ENCODE measurements around the gene EOLA2. TPM values are rescaled to one million over a fixed set of nuclear protein-coding genes. Genes with fewer than 3 reads are reported as not detected.
"Not testable (repeated sequence)": the region's sequence is repeated elsewhere in the genome, so short reads cannot be mapped to it uniquely, and the experiment has no call there.

Gene EOLA2
- total and polyA plus RNA-seq, 2 donors (not counting 3 experiments of a cell fraction or from before 2014, with no cell fraction given), result 24.3 to 33.0 TPM

- H3K79me2 ChIP-seq (ENCODE audit: control insufficient read depth, insufficient read depth, low read length); dilution Hi-C loops (cut with MboI; ENCODE audit: extremely low pct_ligation_motif_present, low sequenced_read_pairs); intact Hi-C loops (cut with micrococcal nuclease); H3K9me1 ChIP-seq (replicated peaks; ENCODE audit: control insufficient read depth, extremely low read depth, insufficient read depth, low read length); H3K4me2 ChIP-seq (ENCODE audit: insufficient read depth, low read length); H3K36me3 ChIP-seq (ENCODE audit: control insufficient read depth in 2 of 2, extremely low read depth in 1 of 2, insufficient read depth in 2 of 2, low read length in 2 of 2); H3K4me1 ChIP-seq (ENCODE audit: control insufficient read depth, extremely low read depth, insufficient read depth, low read length); H3K9me3 ChIP-seq (replicated peaks; ENCODE audit: control insufficient read depth, insufficient read depth, low read length); POLR2A ChIA-PET; DNase-seq (ENCODE audit: low read depth, low spot score); BruUV-seq (replicated peaks); H3K27me3 ChIP-seq (ENCODE audit: control insufficient read depth in 2 of 2, insufficient read depth in 2 of 2, low read length in 2 of 2); H3K9ac ChIP-seq (replicated peaks; ENCODE audit: extremely low read depth, insufficient read depth, low read length); H3K4me3 ChIP-seq (replicated peaks in 1 of 3; ENCODE audit: insufficient read depth in 1 of 3, low read depth in 1 of 3, low read length in 3 of 3); CTCF ChIA-PET; H4K20me1 ChIP-seq (replicated peaks; ENCODE audit: control insufficient read depth, extremely low read depth, insufficient read depth, low read length); H3K27ac ChIP-seq (ENCODE audit: insufficient read depth, low read depth, low read length); H2AFZ ChIP-seq (ENCODE audit: low read depth, low read length): not testable (repeated sequence)
- FAIRE-seq, result peak; percentile 48
Measured at GRCh38 chrX:149945087-149945670, 6.9 kb upstream of the EOLA2 start.

GRCh38 chrX:149940674-149941024 lies 2.4 kb upstream of the EOLA2 start:
- dilution Hi-C loops (cut with MboI; ENCODE audit: extremely low pct_ligation_motif_present, low sequenced_read_pairs); BruUV-seq (replicated peaks); H3K79me2 ChIP-seq (ENCODE audit: control insufficient read depth, insufficient read depth, low read length); H4K20me1 ChIP-seq (replicated peaks; ENCODE audit: control insufficient read depth, extremely low read depth, insufficient read depth, low read length); H3K9me1 ChIP-seq (replicated peaks; ENCODE audit: control insufficient read depth, extremely low read depth, insufficient read depth, low read length); H3K4me1 ChIP-seq (ENCODE audit: control insufficient read depth, extremely low read depth, insufficient read depth, low read length); H3K27me3 ChIP-seq (ENCODE audit: control insufficient read depth in 2 of 2, insufficient read depth in 2 of 2, low read length in 2 of 2); H3K9me3 ChIP-seq (replicated peaks; ENCODE audit: control insufficient read depth, insufficient read depth, low read length); H3K27ac ChIP-seq (ENCODE audit: insufficient read depth, low read depth, low read length); H3K9ac ChIP-seq (replicated peaks; ENCODE audit: extremely low read depth, insufficient read depth, low read length); H3K4me3 ChIP-seq (replicated peaks in 1 of 3; ENCODE audit: insufficient read depth in 1 of 3, low read depth in 1 of 3, low read length in 3 of 3); H2AFZ ChIP-seq (ENCODE audit: low read depth, low read length); intact Hi-C loops (cut with micrococcal nuclease); DNase-seq (ENCODE audit: low read depth, low spot score); FAIRE-seq; H3K36me3 ChIP-seq (ENCODE audit: control insufficient read depth in 2 of 2, extremely low read depth in 1 of 2, insufficient read depth in 2 of 2, low read length in 2 of 2): not testable (repeated sequence)
- peak overlapping the region; percentile 23 for H3K4me2 ChIP-seq (ENCODE audit: insufficient read depth, low read length)
- CTCF ChIA-PET, result interaction anchor here (1.1 to 3.3 kb wide), 3 partner anchors 401 to 646 kb away, joined by 4 to 24 read pairs (median 4); partner anchors contain the start of gene MAMLD1
- POLR2A ChIA-PET, result interaction anchor here (1.0 to 1.8 kb wide), 3 partner anchors 244 to 566 kb away, joined by 3 to 5 read pairs (median 3); no protein-coding TSS in a partner anchor
- peak; percentile 29 to 46 for TF ChIP-seq CTCF (IDR thresholded peaks at IDR 0.05; ENCODE audit: extremely low read depth in 1 of 2, insufficient read depth in 1 of 2, low read depth in 1 of 2, low read length in 2 of 2)
